GM19193 (cell line): ENCODE data around the gene GPR148.

ENCODE experiments used
- POLR2A ChIP-seq: IDR thresholded peaks from 4 replicates; pipeline ENCODE4 v1.6.1; 2011; ENCODE audit not compliant: insufficient read depth, insufficient read length; ENCODE audit errors: extremely low read depth

GPR148 gene

GRCh38 chr2:130744287-130745117 is 15.6 kb downstream of the GPR148 start:
- no peak for TF ChIP-seq POLR2A

DNA sequence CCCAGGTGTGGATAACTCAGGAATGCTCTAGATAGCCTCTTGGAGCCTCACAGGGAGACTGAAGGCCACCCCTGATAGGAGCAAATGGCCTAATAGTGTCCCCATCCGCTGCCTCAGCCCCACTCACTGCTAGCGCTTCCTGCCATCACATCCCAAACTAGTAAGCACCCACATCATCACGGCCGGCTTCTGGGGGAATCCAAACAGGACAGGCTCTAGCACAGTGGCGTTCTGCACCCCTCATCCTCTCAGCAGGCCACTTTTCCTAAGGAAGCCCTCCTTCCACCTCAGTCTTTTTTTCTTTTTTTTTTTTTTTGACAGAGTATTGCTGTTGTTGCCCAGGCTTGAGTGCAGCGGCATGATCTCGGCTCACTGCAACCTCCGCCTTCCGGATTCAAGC is 20.2 kb downstream of the GPR148 start:
- no peak for TF ChIP-seq POLR2A

- no peak for TF ChIP-seq POLR2A
Observed at GRCh38 chr2:130749641-130750040, 20.8 kb downstream of the GPR148 start.

DNA sequence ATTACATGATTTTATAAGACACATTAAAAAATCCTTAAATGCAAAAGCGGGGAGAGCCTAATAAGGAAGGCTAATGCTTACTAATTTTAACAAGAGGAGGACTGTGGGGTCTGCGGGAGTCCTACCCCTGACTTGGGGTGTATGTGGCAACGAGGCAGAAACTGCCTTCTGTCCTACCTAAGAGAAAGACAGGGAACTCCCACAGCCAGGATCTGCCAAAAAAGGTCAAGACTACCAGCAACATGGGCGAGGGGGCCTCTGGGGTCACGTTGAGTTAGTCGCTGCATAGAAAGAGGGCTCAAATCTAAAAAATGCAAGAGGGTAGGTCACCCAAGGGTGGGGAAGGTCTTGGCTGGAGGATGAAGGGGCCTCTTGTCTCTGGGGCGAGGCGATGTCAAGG is 25.9 kb downstream of the GPR148 start:
- TF ChIP-seq POLR2A, result no peak

GRCh38 chr2:130755256-130756052 is 26.6 kb downstream of the GPR148 start, which contains the start of gene AMER3:
Gene AMER3 (plus strand): TSS chr2:130755540. CDS start chr2:130762073, 6,533 bp downstream.
- TF ChIP-seq POLR2A, result no peak

DNA sequence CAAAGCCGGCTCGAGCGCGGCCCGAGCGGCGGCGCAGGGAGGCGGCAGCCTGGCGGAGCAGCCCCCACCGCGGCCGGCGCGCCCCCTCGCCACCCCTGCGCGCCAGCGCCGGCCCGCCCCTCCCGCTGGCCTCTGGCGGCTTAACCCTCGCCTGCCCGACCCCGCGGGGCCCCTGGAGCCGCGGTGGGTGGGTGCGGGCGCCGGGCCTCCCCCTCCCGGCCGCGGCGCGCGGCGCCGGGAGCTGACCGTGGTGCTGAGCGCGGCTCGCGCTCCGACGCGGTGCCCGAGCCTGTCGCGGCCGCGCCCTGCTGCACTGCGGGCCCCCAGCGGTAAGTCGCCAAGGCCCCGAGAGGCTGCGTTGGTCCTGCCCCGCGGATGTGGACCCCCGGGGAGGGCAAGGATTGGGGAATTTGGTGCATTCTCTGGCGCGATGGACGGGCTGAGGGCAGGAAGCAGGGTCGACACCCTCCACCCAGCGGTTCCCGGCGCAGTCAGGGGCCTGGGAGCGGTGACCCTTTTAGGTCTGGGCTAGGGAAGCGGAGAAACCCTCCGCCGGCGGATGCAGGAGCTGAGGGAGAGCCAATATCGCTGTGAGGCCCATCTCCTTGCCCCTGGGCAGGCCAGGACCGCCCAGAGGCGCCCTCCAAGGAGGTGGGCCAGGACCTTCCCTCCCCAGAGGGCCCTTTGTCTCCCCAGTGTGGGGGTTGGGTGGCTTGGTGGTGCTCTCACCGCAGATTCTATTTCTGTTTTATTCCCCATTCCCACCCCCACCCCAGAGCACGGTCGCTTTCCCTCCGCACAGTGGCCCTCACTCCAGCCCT is 27.4 kb downstream of the GPR148 start:
- TF ChIP-seq POLR2A, result no peak

GRCh38 chr2:130756874-130757668 is 28.2 kb downstream of the GPR148 start:
- TF ChIP-seq POLR2A, result no peak

GRCh38 chr2:130759906-130760753 is 31.3 kb downstream of the GPR148 start:
- no peak for TF ChIP-seq POLR2A

DNA sequence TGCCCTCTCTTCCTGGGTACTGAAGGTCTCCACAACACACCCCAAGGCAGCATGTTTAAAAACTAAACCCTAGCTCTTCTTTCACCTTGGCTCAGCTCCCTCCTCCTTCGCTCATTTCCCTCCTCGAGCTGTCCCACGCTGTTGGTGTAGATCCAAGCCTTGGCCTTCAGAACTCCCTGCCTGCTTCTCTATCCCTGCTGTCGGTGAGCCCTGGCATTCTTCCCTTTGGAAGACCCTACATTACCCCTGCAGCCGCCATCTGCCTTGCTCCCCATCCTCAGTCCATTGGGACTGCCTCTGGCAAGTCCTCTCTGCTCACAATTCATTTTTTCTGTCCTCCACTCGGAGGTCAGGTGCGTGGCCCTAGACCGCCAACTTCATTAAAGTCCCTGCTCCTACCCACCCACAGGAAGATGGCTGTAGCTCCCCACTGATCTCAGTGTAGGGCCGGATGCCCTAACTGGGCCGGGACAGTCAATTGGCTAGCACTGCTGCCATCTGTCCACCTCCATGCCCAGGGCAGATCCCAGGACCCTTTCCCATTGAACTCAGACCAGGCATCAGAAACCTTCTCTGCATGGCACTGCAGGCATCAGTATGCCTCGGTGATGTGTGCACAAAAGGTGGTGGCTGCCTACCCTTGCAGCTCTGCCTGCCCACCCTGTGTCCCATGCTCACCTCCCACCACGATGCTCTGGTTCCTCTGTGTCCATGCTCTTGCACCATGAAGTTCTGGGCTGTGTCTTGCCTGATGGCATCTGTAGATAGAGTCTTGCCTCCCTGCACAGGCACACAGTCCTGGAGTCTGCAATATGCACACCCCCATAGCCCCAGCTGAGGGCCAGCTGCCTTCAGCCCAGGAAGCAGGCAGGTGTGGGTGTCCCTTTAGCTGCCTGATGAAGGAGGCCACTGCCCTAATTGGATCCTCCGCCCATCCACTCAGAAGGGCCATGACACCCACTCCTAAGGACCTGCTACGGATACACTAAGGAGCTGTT is 32.2 kb downstream of the GPR148 start:
- TF ChIP-seq POLR2A, result no peak

DNA sequence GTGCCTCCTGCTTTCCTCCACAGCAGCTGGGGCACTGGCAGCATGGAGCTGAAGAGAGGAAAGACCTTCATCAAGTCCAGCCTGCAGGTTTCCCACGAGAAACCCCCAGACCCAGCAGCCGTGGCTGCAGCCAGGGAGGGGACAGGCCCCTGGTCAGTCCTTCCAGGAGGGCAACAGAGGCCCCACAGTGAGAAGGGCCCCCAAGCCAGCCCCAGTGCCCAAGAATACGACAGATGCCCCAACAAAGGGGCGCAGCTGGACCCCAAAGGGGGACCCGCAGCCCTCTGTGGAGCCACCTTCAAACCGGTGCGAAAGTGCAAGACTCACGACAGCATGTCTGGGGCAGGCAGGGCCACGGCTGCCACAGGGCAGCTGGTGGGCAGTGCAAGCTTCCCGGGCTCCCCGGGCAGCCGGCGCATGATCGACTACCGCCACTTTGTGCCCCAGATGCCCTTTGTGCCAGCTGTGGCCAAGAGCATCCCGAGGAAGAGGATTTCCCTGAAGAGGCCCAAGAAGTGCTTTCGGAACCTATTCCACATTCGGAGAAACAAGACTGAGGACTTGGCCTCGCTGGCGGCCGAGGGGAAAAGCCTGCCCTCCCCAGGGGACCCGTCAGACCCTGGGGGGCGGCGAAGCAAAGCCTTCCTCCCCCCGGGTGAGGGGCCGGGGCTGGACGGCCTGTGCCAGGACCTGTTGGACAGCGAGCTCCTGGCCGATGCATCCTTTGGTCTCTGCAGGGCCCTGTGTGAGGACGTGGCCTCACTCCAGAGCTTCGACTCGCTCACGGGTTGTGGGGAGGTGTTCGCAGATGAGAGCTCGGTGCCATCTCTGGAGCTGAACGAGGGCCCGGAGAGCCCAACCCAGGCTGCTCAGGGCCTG is 33.4 kb downstream of the GPR148 start:
- TF ChIP-seq POLR2A, result no peak

DNA sequence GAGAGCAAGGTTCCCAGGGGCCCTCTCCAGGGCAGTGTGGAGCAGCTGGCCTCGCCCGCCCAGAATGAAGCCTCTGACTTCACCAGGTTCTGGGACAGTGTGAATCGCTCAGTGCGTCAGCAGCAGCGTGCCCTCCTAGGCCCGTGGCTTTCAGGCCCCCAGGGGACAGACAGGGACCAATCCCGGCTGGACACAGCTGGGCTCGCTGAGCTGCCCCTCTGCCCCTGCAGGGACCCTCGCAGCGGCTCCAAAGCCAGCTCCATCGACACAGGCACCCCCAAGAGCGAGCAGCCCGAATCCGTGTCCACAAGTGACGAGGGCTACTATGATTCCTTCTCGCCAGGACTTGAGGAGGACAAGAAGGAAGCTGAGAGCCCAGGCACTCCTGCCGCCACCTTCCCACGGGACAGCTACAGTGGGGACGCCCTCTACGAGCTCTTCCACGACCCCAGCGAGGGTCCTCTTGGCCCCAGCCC is 34.1 kb downstream of the GPR148 start:
- TF ChIP-seq POLR2A, result no peak

GRCh38 chr2:130763405-130763804 is 34.5 kb downstream of the GPR148 start:
- no peak for TF ChIP-seq POLR2A
